Left kidney (tissue), 2 donors: ENCODE data around the gene GPC3. TPM values are rescaled to one million over a fixed set of nuclear protein-coding genes. Genes with fewer than 3 reads are reported as not detected.

ENCODE experiments used
- DNase-seq: peaks from one replicate; pipeline ENCODE4 v3.0.0-alpha.2; 2013
- polyA plus RNA-seq: library from polyadenylated mRNA; unstranded; fragments of 120-200 nt; gene quantifications from one replicate; pipeline ENCODE4 v1.2.1, GENCODE V29; 2013; ENCODE audit not compliant: insufficient read length

GPC3 gene
- polyA plus RNA-seq, 1 donor: 1,367 TPM

- DNase-seq: no peak
Observed at GRCh38 chrX:133933316-133933715, 52.1 kb downstream of the GPC3 start.

- DNase-seq: no peak
Observed at GRCh38 chrX:133929836-133930464, 55.4 kb downstream of the GPC3 start.

GRCh38 chrX:133928365-133928764 lies 57.0 kb downstream of the GPC3 start:
- DNase-seq: no peak

GRCh38 chrX:133926809-133927208 lies 58.6 kb downstream of the GPC3 start:
- DNase-seq: no peak

- DNase-seq: no peak
Observed at GRCh38 chrX:133926099-133926498, 59.3 kb downstream of the GPC3 start.

GRCh38 chrX:133924548-133924947 lies 60.8 kb downstream of the GPC3 start:
- DNase-seq: no peak

- no peak for DNase-seq
Observed at GRCh38 chrX:133923548-133923947, 61.8 kb downstream of the GPC3 start.

- DNase-seq: no peak
Observed at GRCh38 chrX:133923113-133923512, 62.3 kb downstream of the GPC3 start.

- no peak for DNase-seq
Observed at GRCh38 chrX:133922390-133922771, 63.0 kb downstream of the GPC3 start.

- no peak for DNase-seq
Observed at GRCh38 chrX:133921764-133922389, 63.5 kb downstream of the GPC3 start.

GRCh38 chrX:133921086-133921485 lies 64.3 kb downstream of the GPC3 start:
- no peak for DNase-seq

GRCh38 chrX:133918361-133918771 lies 67.0 kb downstream of the GPC3 start:
- DNase-seq: no peak

- DNase-seq: no peak
Observed at GRCh38 chrX:133916984-133917722, 68.2 kb downstream of the GPC3 start.

- DNase-seq: no peak
Observed at GRCh38 chrX:133913658-133914388, 71.6 kb downstream of the GPC3 start.

- DNase-seq: no peak
Observed at GRCh38 chrX:133913009-133913408, 72.4 kb downstream of the GPC3 start.

GRCh38 chrX:133911825-133912495 lies 73.4 kb downstream of the GPC3 start:
- no peak for DNase-seq

- DNase-seq: no peak
Observed at GRCh38 chrX:133910539-133910938, 74.9 kb downstream of the GPC3 start.

- no peak for DNase-seq
Observed at GRCh38 chrX:133909888-133910287, 75.5 kb downstream of the GPC3 start.

GRCh38 chrX:133908223-133908955 lies 77.0 kb downstream of the GPC3 start:
- DNase-seq: no peak

- DNase-seq: no peak
Observed at GRCh38 chrX:133907606-133908005, 77.8 kb downstream of the GPC3 start.

GRCh38 chrX:133905305-133905704 lies 80.1 kb downstream of the GPC3 start:
- DNase-seq: no peak
